Right lobe of liver (tissue), 6 donors: ENCODE results near the gene UBQLN1. TPM values are rescaled to one million over a fixed set of nuclear protein-coding genes. Genes with fewer than 3 reads are reported as not detected.

Source experiments
- ATAC-seq, 4 donors: fragments of 200-7000 bp; cut with Tn5 transposase; one replicate each; pipeline ENCODE4 v1.9.1; 2020; ENCODE audit warnings: mild to moderate bottlenecking in 4 of 4, moderate library complexity in 4 of 4
- DNase-seq, 3 donors: peaks; one replicate each; pipeline ENCODE4 v3.0.0-alpha.2; 2020
- H3K27ac ChIP-seq, 3 donors: fragments of 200-600 bp; one replicate each; pipeline ENCODE4 v1.8.0; 2022
- H3K27me3 ChIP-seq, 2 donors: fragments of 200-600 bp; one replicate each; pipeline ENCODE4 v1.8.0; 2022
- H3K36me3 ChIP-seq, 4 donors: fragments of 200-600 bp; sonication (generic) in 1 of 4; one replicate each; pipeline versions ENCODE4 v1.5.1 to v1.8.0; 2017 to 2022; ENCODE audit warnings: control low read depth in 1 of 4
- H3K4me1 ChIP-seq, 4 donors: fragments of 200-600 bp; sonication (generic) in 1 of 4; one replicate each; pipeline versions ENCODE4 v1.5.1 to v1.8.0; 2017 to 2022; ENCODE audit warnings: control low read depth in 1 of 4
- H3K4me3 ChIP-seq, 3 donors: fragments of 200-600 bp; one replicate each; pipeline ENCODE4 v1.8.0; 2022
- H3K9me3 ChIP-seq, 4 donors: fragments of 200-600 bp; sonication (generic) in 1 of 4; one replicate each; pipeline versions ENCODE4 v1.5.1 to v1.8.0; 2017 to 2022; ENCODE audit warnings: control low read depth in 1 of 4
- CTCF ChIP-seq, 4 donors: fragments of 200-600 bp in 3 of 4; fragments of 450-650 bp in 1 of 4; IDR thresholded peaks; one replicate each; pipeline versions ENCODE4 v1.5.1 to v1.8.0; 2016 to 2022; ENCODE audit warnings: antibody characterized with exemption in 4 of 4, mild to moderate bottlenecking in 2 of 4
- POLR2A ChIP-seq: fragments of 450-650 bp; IDR thresholded peaks from one replicate; pipeline ENCODE4 v1.6.1; 2017; ENCODE audit warnings: antibody characterized with exemption, mild to moderate bottlenecking
- WGBS: methylation state at CpG from one replicate; pipeline ENCODE4 v1.1.6; 2018; ENCODE audit warnings: low coverage, low lambda C conversion rate; ENCODE audit not compliant: insufficient coverage; ENCODE audit errors: missing lambda C conversion rate; 5-methylcytosine and 5-hydroxymethylcytosine counted together
- intact Hi-C, 2 donors: fragments of 100-400 bp; cut with DNase I; formaldehyde crosslinking; loops; one replicate each; pipeline versions ENCODE4 v1.11.2 to v1.14.1; 2022
- total RNA-seq, 6 experiments: library from RNA; depleted of rRNA in 2 of 6; stranded (reverse); fragments of >200 nt in 2 of 6; fragmentation: NEBNext Ultra II Directional in 3 of 6; extraction: Animal tissue kit (Norgen Biotek cat#: 25700) in 3 of 6; gene quantifications; one replicate each; pipeline versions ENCODE4 v1.1.0 to v1.2.4, GENCODE V29; 2016 to 2023
- donor health status: DM: no; HTN: yes; CAD: no.
- donor health status: DM: no; HTN: no; CAD: no.
- donor health status: DM: no; HTN: no; CAD: no.
- donor health status: DM: no; HTN: yes; CAD: no.
- donor health status: DM: no; HTN: yes; CAD: no.

The UBQLN1 gene
- total RNA-seq, 6 experiments from 2014 or later = 49.6 to 94.5 (median 66.0) TPM

DNA sequence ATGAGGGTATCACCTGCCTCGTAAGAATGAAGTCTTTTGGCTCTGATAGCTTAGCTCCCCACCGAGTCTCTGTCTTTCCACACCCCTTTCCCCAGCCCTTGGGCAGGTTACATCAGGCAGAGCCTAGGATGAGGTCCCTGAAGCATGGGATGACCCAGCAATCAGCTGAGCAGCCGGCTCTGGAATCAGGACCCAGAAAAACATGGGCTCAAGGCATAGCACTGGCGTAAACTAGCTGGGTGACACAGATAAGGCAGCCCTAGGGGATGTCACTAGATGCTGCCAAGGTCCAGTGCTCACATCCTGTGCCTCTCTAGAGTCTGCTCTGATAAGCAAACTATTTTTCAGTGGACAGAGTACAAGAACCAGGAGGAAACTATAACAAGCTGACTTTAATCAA is 58.2 kb downstream of the UBQLN1 start:
- Histone ChIP-seq H3K27ac (no peak overlapping the region), H3K9me3 (no peaks in the 10 kb centered on the region), H3K4me1 (no peaks in the 10 kb centered on the region), H3K4me3 (no peak overlapping the region), H3K36me3 (peaks cover 0 to 23% (median 5%) of the 10 kb centered on the region in 4 donors), H3K27me3 (no peaks in the 10 kb centered on the region)
- WGBS = 29% methylated on average over 2 of the region's 4 CpGs
- no peak for DNase-seq
- TF ChIP-seq CTCF (IDR thresholded peaks at IDR 0.05) = no peak
- no peak for TF ChIP-seq POLR2A
- ATAC-seq = peak; percentile 40 to 50 (median 42)
- intact Hi-C loops = no loop called here

- WGBS = 18% methylated on average over 6 of the region's 8 CpGs
- peak; percentile 72 to 88 (median 79) for TF ChIP-seq CTCF (IDR thresholded peaks at IDR 0.05)
- TF ChIP-seq POLR2A = no peak
- no peaks in the 10 kb centered on the region for H3K4me1 ChIP-seq
- H3K27ac ChIP-seq = no peak overlapping the region
- H3K4me3 ChIP-seq = no peak overlapping the region
- ATAC-seq (peak; percentile 96 to 98 (median 96)), DNase-seq (peak; percentile 74 to 81 (median 76))
- H3K36me3 ChIP-seq = peaks cover 0 to 18% (median 5%) of the 10 kb centered on the region in 4 donors
- no peaks in the 10 kb centered on the region for H3K27me3 ChIP-seq
- intact Hi-C loops = no loop called here
- H3K9me3 ChIP-seq = no peaks in the 10 kb centered on the region
Observed at GRCh38 chr9:83649080-83649479, 58.7 kb downstream of the UBQLN1 start.

DNA sequence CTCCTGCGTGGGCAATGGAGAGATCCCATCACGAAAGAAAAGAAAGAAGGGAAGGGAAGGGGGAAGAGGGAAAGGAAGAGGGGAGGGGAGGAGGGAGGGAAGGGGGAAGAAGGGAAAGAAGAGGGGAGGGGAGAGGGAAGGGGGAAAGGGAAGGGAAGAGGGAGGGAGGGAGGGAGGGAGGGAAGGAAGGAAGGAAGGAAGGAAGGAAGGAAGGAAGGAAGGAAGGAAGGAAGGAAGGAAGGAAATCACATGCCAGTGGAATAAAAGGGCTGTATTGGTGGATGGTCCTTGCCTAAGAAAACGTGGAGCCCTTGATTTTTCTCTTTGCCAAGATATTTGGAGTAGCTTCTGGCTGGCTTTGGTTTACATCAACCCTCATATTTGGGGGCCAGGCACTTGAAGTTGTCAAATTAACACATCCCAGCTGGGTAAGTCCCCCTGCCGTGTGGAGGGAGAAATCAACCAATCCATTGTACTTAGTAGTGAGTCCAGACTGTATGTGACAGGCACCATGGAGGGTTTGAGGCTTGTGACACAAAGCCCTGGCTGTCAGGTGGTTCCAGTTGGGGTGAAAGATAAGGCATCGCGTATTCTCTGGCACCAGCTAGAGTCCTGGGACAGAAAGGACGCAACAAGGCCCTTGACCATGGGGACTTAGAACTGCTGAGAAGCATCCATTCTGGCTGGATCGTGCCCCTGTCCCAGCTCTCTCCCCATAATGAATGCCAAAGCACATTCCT is 61.1 kb downstream of the UBQLN1 start:
- TF ChIP-seq CTCF (IDR thresholded peaks at IDR 0.05) (no peak), POLR2A (no peak)
- Histone ChIP-seq H3K27me3 (no peaks in the 10 kb centered on the region), H3K36me3 (peaks cover 0 to 7% (median 1%) of the 10 kb centered on the region in 4 donors), H3K4me3 (no peak overlapping the region), H3K9me3 (no peaks in the 10 kb centered on the region), H3K27ac (no peak overlapping the region), H3K4me1 (no peaks in the 10 kb centered on the region)
- WGBS = 93% methylated on average over 4 of the region's 8 CpGs
- intact Hi-C loops = no loop called here
- DNase-seq (no peak), ATAC-seq (no peak)

DNA sequence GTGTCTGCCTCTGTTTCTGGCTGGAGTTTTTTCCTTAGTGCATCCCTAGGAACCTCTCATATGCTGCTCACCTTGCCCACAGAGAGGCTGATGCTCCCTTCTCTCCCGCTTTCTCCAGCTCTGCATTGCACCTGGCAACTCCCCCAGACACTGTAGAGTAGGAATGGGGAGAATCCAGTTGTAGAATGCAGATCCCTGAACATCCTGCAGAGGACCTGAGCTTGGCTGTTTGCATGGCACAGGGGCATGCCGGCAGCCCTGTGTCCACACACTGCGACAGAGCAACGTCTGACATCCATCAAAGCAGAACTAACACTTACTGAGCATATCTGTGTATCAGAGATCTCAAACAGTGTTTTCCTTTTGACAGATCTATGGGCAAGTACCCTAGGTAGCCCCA is 65.0 kb downstream of the UBQLN1 start:
- intact Hi-C loops = no loop called here

More for the DNA sequence above, 65.0 kb downstream of the UBQLN1 start:
- 81% methylated on average over 4 of the region's 4 CpGs for WGBS
- Histone ChIP-seq H3K36me3 (no peaks in the 10 kb centered on the region), H3K9me3 (no peaks in the 10 kb centered on the region), H3K4me1 (peaks cover 0 to 3% (median 0%) of the 10 kb centered on the region in 4 donors), H3K27ac (no peak overlapping the region), H3K4me3 (no peak overlapping the region), H3K27me3 (no peaks in the 10 kb centered on the region)
- DNase-seq (no peak), ATAC-seq (no peak)
- TF ChIP-seq CTCF (IDR thresholded peaks at IDR 0.05) (no peak), POLR2A (no peak)
